NK-92 treated with Interleukin-12 subunit alpha and Interleukin-12 subunit beta, amount 100 ng/mL, for 24 hours (cell line): ENCODE results near the gene ARL5A.
"Not testable (repeated sequence)": the region's sequence is repeated elsewhere in the genome, so short reads cannot be mapped to it uniquely, and the experiment has no call there.

Experiments used
- DNase-seq: peaks from one replicate; lab custom pipeline; 2025; lab: John Stamatoyannopoulos, UW

Gene ARL5A

GRCh38 chr2:151828143-151828889, at the start of gene ARL5A:
TSS of gene ARL5A (minus strand) at chr2:151828421. CDS start at chr2:151828176, 245 bp downstream.
- DNase-seq: peak; percentile 88

- not testable (repeated sequence) for DNase-seq
These were observed 47.4 kb upstream of the ARL5A start for GRCh38 chr2:151875631-151876030.

- DNase-seq: no peak
These were observed 44.2 kb upstream of the ARL5A start for GRCh38 chr2:151872463-151872862.

GRCh38 chr2:151869291-151869690, 41.1 kb upstream of the ARL5A start:
- DNase-seq: no peak

- no peak for DNase-seq
These were observed 34.5 kb upstream of the ARL5A start for GRCh38 chr2:151862700-151863099.

GRCh38 chr2:151861174-151861573, 33.0 kb upstream of the ARL5A start:
- no peak for DNase-seq

GRCh38 chr2:151860613-151861146, 32.5 kb upstream of the ARL5A start:
- DNase-seq: no peak

- no peak for DNase-seq
These were observed 32.0 kb upstream of the ARL5A start for GRCh38 chr2:151860210-151860609.

- DNase-seq: no peak
These were observed 29.4 kb upstream of the ARL5A start for GRCh38 chr2:151857650-151858049.

GRCh38 chr2:151855111-151855510, 26.9 kb upstream of the ARL5A start:
- DNase-seq: no peak

GRCh38 chr2:151853070-151853758, 25.0 kb upstream of the ARL5A start:
- DNase-seq: no peak

- no peak for DNase-seq
These were observed 24.2 kb upstream of the ARL5A start for GRCh38 chr2:151852260-151853069.

- no peak for DNase-seq
These were observed 23.5 kb upstream of the ARL5A start for GRCh38 chr2:151851761-151852160.

GRCh38 chr2:151849413-151850010, 21.3 kb upstream of the ARL5A start:
- no peak for DNase-seq

- no peak for DNase-seq
These were observed 17.7 kb upstream of the ARL5A start for GRCh38 chr2:151845884-151846283.

GRCh38 chr2:151845481-151845880, 17.3 kb upstream of the ARL5A start:
- DNase-seq: no peak

- DNase-seq: no peak
These were observed 16.1 kb upstream of the ARL5A start for GRCh38 chr2:151844211-151844896.

GRCh38 chr2:151843691-151844061, 15.5 kb upstream of the ARL5A start:
- no peak for DNase-seq

GRCh38 chr2:151842830-151843690, 14.8 kb upstream of the ARL5A start:
- no peak for DNase-seq

GRCh38 chr2:151841047-151841424, 12.8 kb upstream of the ARL5A start:
- DNase-seq: no peak
